ENCODE measurements around the gene MAST4.

Gene MAST4

GRCh38 chr5:66881480-66882161 lies 285.4 kb downstream of the MAST4 start:
- DNase-seq, result no peak

DNA sequence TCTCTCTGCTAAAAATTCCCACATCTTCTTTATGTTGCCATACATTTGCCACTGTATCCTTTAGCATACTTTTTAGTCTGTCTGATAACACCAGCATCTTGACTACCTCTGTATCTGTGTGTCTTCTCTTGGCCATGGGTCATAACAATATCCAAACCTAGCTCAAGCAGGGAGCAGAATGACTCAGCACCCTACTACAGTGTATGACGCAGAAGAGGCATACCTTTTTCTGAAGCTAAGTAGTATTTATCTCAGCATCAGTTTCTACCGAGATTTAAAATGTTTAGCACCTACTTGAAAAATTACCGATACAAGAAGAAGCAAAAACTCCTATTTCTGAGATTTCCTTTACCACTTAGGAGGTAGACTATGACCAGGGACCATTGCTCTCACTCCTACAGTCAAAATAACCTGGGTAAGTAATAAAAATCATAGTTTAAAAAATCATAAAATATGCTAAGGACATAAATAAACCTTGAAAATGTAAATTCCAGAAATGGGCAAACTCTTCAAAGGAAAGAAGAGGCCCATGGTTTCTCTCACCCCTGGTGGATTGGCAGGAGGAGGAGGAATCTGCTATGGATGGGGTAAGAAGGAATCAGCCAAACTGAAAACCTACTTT lies 286.5 kb downstream of the MAST4 start:
- no peak for DNase-seq

- DNase-seq, result no peak
Measured at GRCh38 chr5:66884564-66885243, 288.5 kb downstream of the MAST4 start.

- no peak for DNase-seq
Measured at GRCh38 chr5:66886941-66887340, 290.7 kb downstream of the MAST4 start.

DNA sequence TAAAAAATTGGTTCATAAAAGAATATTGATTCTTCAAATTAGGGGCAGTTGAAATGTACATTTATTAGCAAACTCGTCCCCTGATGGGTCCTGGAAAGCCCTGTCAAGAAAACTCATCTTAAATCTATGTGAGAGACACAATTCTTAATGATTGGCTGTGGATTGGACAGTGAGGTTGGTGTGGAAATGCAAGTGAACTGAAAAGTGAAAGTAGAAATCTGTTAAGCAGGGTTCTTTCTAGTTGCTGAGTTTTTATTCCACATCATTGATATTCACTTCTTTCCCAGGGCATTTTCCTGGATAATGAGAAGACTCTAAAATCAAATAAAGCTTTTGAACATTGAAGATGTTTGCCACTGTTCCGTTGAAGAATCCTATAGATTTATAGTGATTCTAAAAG lies 292.4 kb downstream of the MAST4 start:
- no peak for DNase-seq

DNA sequence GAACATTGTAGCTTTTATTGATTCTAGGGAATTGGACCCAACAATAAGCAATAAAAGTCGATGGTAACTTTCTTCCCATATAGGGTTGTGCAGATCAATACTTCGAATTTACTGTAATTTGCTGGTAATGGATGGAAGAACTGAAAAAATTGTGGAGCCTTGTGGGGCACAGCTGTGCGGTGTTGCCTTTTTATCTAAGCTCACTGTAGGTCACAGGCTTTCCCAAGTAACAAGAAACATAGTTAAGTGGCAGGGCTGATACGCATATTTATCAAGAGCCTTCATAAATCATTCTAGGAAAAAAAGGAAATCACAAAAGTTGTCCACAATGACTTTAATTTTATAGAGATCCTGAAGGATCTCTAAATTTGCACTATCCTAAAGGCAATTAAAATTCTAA lies 292.9 kb downstream of the MAST4 start:
- no peak for DNase-seq

DNA sequence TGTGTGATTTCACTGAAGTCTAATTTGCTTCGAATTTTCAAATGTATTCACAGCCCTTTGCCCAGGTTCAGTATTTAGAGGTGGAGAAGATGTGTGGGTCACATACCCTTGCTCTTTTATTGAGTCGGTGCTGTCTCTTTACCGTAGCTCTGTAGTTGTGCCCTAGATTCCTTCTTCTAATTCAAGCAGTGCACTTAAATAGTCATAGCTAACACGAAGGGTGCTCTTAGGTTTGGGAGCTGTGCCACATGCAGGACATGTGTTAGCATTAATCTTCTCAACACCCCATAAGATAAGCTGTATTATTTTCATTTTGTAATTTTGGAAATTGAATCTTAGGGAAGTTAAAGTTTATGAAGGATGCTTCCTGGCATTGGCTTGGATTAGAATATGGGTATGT lies 293.3 kb downstream of the MAST4 start:
- no peak for DNase-seq

DNA sequence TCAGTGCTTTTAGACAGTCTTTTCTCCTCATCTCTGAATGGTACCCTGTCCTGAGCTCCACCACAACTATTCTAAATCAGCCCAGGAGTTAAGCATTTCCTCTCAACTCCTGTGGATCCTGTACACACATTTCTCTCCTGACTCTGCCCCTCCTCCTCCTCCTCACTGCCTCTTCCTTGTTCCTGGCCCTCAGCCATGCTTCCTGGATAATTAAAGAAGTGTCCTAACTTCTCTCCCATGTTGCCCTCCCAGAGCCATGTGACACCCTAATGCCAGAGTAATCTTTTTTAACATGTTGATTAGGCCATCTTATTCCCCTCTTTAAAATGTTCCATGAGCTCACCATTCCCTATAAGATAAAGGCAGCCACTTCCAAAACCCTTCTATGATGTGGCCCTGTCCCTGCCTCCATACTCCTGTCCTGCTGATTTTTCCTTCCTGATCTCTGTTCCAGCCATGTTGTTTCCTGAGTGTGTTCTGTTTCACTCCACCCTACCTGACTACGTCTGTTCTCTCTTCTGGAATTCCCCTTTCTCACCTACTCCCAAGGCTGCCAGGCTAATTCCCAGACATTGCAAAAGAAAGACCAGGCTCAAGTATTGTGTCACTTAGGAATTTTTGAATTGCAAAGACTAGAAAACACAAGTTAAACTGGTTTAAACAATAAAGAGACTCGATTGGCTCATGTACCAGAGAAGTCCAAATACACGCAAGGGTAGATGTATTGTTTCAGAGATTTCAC lies 295.2 kb downstream of the MAST4 start:
- no peak for DNase-seq

- DNase-seq, result no peak
Measured at GRCh38 chr5:66892716-66893115, 296.5 kb downstream of the MAST4 start.

GRCh38 chr5:66894480-66895240 lies 298.5 kb downstream of the MAST4 start:
- no peak for DNase-seq

DNA sequence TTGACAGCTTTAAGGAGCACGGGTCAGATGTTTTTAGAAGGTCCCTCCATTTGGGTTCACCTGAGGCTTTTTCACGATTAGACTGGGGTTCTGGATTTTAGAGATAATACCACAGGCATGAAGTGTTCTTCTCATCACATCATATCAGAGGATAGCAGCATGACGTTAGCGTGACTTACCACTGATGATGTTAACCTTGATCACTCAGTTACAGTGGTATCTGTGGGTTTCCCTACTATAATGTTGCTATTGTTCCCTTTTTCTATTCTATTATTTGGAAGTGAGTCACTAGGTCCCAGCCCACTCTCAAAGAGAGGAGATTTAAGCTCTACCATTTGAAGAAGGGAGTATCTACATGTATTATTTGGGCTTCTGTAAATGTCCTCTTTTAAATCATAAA lies 300.0 kb downstream of the MAST4 start:
- DNase-seq, result no peak

DNA sequence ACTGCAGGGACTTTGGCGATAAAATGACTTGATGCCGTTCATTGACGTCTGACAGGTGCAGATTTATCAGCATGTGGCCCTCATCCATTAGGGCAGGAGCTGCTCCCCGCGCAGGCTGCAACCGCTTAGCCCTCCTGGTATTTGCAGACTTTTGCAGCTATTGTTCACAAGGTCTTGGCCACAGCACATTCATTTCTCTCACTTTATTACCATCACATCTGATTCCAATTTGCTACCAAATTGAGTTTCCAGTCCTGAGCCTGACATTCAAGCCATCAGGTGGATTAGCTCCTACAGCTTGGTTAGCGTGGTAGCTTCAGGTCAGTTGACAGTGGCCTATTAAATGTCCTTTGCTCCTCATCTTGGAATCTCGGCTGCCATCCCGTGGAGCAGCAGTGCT lies 301.2 kb downstream of the MAST4 start:
- DNase-seq, result no peak

DNA sequence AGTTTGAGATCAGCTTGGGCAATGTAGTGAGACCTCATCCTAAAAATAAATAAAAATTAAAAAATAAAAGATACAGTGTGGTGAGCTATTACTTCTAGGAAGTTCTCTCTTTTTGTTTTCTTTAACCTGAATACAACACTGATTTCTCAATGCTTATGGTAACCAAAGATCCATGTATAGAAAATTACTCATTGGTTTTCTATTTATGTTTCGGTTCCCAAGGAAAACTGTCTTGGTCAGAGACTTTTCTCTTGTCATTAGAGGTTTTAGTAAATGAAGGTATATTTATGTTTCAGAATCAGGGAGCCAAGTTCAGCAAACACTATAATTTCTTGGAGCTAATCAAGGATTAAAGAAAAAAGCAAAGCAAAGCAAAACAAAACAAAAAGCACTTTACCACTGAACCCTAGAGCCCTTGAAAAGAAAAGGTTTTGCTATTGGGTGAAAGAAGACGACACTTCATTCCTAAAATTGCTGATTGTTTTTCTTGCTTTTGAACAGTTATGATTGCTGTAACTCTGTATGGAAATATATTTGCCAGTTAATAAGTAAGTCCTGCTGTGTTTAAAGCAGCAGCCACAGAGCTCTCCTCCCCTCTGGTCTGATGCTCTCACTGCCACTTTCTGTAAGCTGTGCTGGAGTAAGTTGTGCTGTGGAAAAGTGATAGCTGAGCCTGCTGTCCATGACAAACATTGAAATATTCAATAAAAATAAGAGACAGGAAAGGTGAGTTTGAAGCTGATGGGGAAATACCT lies 302.2 kb downstream of the MAST4 start:
- no peak for DNase-seq

- DNase-seq, result no peak
Measured at GRCh38 chr5:66903218-66903617, 307.0 kb downstream of the MAST4 start.

DNA sequence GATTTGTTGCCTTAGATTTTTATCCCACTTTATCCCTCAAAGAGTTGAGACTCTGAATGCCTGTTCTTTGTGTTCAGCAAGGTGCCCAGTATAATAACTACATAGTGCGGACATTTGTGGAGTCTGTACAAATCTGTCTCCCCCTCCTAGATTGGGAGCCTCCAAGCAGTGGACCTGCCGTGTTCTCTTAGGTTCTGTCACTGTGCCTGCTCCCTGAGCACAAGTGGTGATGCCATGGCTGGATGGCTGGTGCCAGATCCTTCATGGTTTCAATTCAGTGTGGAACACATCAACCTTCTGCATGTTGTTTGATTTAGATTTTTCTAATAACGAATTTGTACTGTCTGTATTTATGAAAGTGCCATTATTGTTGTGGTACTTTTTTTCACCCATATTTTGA lies 307.5 kb downstream of the MAST4 start:
- DNase-seq, result no peak

- DNase-seq, result no peak
Measured at GRCh38 chr5:66904189-66904588, 308.0 kb downstream of the MAST4 start.

GRCh38 chr5:66906021-66906420 lies 309.8 kb downstream of the MAST4 start:
- DNase-seq, result no peak

GRCh38 chr5:66908230-66908629 lies 312.0 kb downstream of the MAST4 start:
- no peak for DNase-seq

DNA sequence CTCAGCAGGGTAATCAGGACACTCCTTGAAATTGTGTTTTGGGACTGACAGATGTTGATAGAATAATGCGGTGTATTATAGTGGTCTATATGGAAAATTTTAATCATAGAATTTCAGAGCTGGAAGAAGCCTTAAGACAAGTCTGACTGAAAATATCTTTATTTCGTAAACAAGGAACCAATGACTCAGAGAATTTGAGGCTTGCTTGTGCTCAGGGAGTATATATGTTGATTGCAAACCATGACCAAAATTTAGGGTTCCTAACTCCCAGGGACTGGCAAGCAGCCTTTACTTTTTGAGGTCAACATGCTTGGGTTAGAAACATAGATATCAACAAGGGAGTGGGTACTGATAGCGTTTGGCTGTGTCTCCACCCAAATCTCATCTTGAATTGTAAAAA lies 313.2 kb downstream of the MAST4 start:
- DNase-seq, result no peak

DNA sequence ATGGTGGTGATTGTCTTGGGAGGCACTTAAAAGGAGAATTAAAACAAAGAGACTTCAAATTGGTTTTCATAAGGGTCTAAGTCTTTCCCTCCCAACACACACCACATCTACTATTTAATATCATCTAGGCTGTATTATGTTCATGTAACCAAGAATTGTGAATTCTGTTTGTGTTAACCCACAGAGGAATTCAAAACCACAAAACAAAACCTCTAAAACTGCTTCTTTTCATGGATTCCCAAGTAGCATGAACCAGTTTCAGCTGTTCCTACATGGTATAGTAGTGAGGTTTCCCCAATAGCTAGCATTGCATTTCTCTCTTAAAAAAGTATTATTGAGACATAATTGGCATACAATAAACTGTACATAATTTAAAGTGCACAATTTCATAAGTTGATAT lies 316.6 kb downstream of the MAST4 start:
- DNase-seq, result no peak

DNA sequence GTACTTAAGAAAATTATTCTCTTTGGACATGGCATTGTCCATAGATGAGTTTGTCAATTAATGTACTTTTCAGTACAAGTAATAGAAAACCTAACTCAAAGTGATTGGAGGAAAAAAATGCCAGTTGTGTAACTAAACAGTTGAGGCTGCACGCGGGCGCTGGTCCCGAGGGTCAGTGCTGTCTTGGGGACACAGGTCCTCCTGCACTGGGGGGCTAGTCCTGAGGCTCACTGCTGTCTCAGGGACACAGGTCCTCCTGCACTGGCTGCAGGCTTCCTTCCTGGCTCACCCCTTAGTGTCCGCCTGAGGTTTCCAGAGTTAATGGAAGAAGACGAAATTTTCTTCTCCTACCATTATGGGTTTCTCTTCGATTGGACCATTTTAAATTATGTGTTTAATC lies 319.3 kb downstream of the MAST4 start:
- DNase-seq, result no peak

DNA sequence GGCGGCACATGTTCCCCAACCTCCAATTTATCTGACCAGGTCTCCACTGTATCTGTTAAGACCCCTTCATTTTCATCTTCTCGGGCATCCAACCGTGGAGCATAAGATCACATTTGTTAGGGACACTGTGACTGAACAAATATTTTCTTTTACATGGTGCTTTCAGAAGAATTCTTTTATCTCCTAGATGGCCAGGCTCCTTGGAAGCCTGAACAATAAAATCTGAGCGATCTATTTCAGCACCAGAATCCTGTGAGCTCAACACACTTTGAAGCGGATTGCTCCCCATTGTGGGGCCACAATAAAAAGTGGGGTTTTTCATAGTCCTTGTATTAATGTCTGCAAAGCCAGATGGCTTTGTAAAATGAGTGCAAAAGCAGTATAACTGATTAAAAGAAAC lies 326.7 kb downstream of the MAST4 start:
- DNase-seq, result no peak
